MCF 10A (cell line): ENCODE data around the gene SEMA5A. TPM values are rescaled to one million over a fixed set of nuclear protein-coding genes. Genes with fewer than 3 reads are reported as not detected.

Experiments used
- BruUV-seq: library from RNA; stranded (reverse); fragments of 400-500 nt; replicated peaks from 2 replicates; lab custom pipeline; 2021; lab: Mats Ljungman, UMichigan
- CTCF ChIA-PET: fragments of 300-600 bp; sonication (Branson Sonifier 250); formaldehyde crosslinking; extraction: SDS; loops from one replicate; lab custom pipeline; 2021; ENCODE audit warnings: antibody characterized with exemption, inconsistent platforms; lab: Yijun Ruan, JAX
- POLR2A ChIA-PET: fragments of 300-600, 350-650 bp; sonication (Branson Sonifier 250); formaldehyde crosslinking; extraction: SDS; loops from one replicate; lab custom pipeline; 2020; ENCODE audit warnings: antibody characterized with exemption, inconsistent platforms; lab: Yijun Ruan, JAX
- DNase-seq: peaks from one replicate; pipeline ENCODE4 v3.0.0-alpha.2; 2018; ENCODE audit not compliant: unreplicated experiment
- H3K27ac Mint-ChIP-seq: one replicate; pipeline ENCODE4 v1.8.0; 2022; ENCODE audit warnings: mild to moderate bottlenecking, low read depth, mixed read lengths; ENCODE audit not compliant: unreplicated experiment
- H3K27me3 Mint-ChIP-seq: one replicate; pipeline ENCODE4 v1.8.0; 2022; ENCODE audit warnings: mixed read lengths; ENCODE audit not compliant: insufficient read depth, unreplicated experiment
- H3K36me3 Mint-ChIP-seq: one replicate; pipeline ENCODE4 v1.8.0; 2022; ENCODE audit warnings: mild to moderate bottlenecking, moderate library complexity, mixed read lengths; ENCODE audit not compliant: insufficient read depth, unreplicated experiment
- H3K4me1 Mint-ChIP-seq: one replicate; pipeline ENCODE4 v1.8.0; 2022; ENCODE audit warnings: mixed read lengths; ENCODE audit not compliant: insufficient read depth, unreplicated experiment
- H3K4me3 Mint-ChIP-seq: one replicate; pipeline ENCODE4 v1.8.0; 2022; ENCODE audit warnings: mild to moderate bottlenecking, moderate library complexity, mixed read lengths; ENCODE audit not compliant: unreplicated experiment
- H3K9me3 Mint-ChIP-seq: one replicate; pipeline ENCODE4 v1.8.0; 2022; ENCODE audit warnings: mixed read lengths; ENCODE audit not compliant: unreplicated experiment
- intact Hi-C: fragments of 100-400 bp; cut with micrococcal nuclease; formaldehyde crosslinking; loops from 2 replicates; pipeline ENCODE4 v1.14.1; 2022
- total RNA-seq: library from RNA; stranded (reverse); gene quantifications from 2 replicates; pipeline ENCODE4 v1.2.3, GENCODE V29; 2022
- TF ChIP-seq, protein P1 (sequence below): fragments of 200-600 bp; IDR thresholded peaks from one replicate; pipeline ENCODE4 v1.8.0; 2022; ENCODE audit warnings: antibody characterized with exemption, mild to moderate bottlenecking; ENCODE audit not compliant: unreplicated experiment

SEMA5A gene
- total RNA-seq, 1 experiment from 2014 or later, result 1.2 TPM

DNA sequence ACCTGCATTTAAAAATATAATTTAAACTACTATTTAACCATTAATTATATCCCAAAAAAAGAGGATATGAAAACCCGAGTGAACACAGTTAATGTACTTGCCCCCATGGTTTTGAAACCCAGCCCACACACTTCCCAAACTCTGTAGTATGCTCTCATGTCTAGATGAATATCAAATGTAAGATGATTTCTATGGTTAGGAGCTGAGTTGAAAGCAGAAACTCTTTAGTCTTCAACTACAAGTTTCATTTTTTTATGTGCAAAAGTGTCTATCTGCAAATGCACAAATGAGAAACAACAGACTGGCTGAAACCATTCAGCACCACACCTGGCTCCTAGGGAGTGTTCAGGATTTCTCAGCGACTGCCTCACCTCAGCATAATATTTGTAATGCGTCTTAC is 183.3 kb downstream of the SEMA5A start:
- H3K4me3 Mint-ChIP-seq, result no peak overlapping the region
- no peaks in the 10 kb centered on the region for H3K9me3 Mint-ChIP-seq
- DNase-seq, result no peak
- H3K36me3 Mint-ChIP-seq, result no peaks in the 10 kb centered on the region
- H3K27me3 Mint-ChIP-seq, result no peaks in the 10 kb centered on the region
- intact Hi-C loops, result loop anchor here (10.0 kb wide), 1 partner anchor 208 kb away; no protein-coding TSS in a partner anchor
- TF ChIP-seq, protein P1, sequence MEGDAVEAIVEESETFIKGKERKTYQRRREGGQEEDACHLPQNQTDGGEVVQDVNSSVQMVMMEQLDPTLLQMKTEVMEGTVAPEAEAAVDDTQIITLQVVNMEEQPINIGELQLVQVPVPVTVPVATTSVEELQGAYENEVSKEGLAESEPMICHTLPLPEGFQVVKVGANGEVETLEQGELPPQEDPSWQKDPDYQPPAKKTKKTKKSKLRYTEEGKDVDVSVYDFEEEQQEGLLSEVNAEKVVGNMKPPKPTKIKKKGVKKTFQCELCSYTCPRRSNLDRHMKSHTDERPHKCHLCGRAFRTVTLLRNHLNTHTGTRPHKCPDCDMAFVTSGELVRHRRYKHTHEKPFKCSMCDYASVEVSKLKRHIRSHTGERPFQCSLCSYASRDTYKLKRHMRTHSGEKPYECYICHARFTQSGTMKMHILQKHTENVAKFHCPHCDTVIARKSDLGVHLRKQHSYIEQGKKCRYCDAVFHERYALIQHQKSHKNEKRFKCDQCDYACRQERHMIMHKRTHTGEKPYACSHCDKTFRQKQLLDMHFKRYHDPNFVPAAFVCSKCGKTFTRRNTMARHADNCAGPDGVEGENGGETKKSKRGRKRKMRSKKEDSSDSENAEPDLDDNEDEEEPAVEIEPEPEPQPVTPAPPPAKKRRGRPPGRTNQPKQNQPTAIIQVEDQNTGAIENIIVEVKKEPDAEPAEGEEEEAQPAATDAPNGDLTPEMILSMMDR, result no peak
- ChIA-PET CTCF (interaction anchor here (0.7 to 2.3 kb wide), 6 partner anchors 14 to 1046 kb away, joined by 3 to 9 read pairs (median 4); no protein-coding TSS in a partner anchor), POLR2A (no interaction called here)
- no TSS peak for BruUV-seq
- no peak overlapping the region for H3K27ac Mint-ChIP-seq
- no peaks in the 10 kb centered on the region for H3K4me1 Mint-ChIP-seq

DNA sequence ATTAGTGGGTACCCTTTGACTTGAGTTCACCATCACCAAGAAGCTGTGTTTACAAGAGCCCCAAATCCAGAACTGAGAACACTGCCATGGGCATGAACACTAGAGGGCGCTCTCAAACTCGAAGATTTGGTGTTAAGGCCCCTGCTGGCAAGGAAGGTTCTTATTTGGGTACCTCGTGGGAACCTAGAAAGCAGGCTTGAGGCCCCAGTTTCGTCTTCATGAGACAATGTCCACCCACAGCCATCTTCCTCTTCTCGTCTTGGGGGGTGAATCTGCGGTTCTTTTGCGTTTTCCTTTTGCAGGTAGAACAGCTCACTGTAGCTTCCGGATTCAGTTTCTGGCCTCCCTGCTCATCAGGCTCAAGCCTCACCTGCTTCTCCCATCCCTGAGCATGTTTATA is 184.0 kb downstream of the SEMA5A start:
- Mint-ChIP-seq H3K27ac (no peak overlapping the region), H3K4me1 (no peaks in the 10 kb centered on the region)
- CTCF ChIA-PET, result interaction anchor here (0.6 to 1.7 kb wide), 10 partner anchors 13 to 1047 kb away, joined by 3 to 5 read pairs (median 4); partner anchors contain the start of gene SEMA5A

GRCh38 chr5:9358961-9359685 is 186.8 kb downstream of the SEMA5A start:
- DNase-seq, result peak; percentile 37
- no peaks in the 10 kb centered on the region for H3K36me3 Mint-ChIP-seq
- BruUV-seq, result no TSS peak
- peaks cover 11% of the 10 kb centered on the region for H3K4me1 Mint-ChIP-seq
- H3K27me3 Mint-ChIP-seq, result no peaks in the 10 kb centered on the region
- no peak overlapping the region for H3K27ac Mint-ChIP-seq
- peaks cover 7% of the 10 kb centered on the region for H3K9me3 Mint-ChIP-seq
- CTCF ChIA-PET, result interaction anchor here (1.4 kb wide), 1 partner anchor 152 kb away, joined by 4 read pairs; no protein-coding TSS in a partner anchor
- intact Hi-C loops, result no loop called here
- POLR2A ChIA-PET, result interaction anchor here (0.6 to 1.5 kb wide), 2 partner anchors 10 to 12 kb away, joined by 3 read pairs; no protein-coding TSS in a partner anchor
- no peak overlapping the region for H3K4me3 Mint-ChIP-seq
- TF ChIP-seq, protein P1, result no peak

More for the DNA sequence above, 184.0 kb downstream of the SEMA5A start:
- Mint-ChIP-seq H3K9me3 (no peaks in the 10 kb centered on the region), H3K36me3 (no peaks in the 10 kb centered on the region), H3K4me3 (no peak overlapping the region), H3K27me3 (no peaks in the 10 kb centered on the region)
- TF ChIP-seq, protein P1, result peak; percentile 84
- POLR2A ChIA-PET, result no interaction called here
- peak; percentile 85 for DNase-seq
- intact Hi-C loops, result loop anchor here (1.0 to 10.0 kb wide), 3 partner anchors 137 to 207 kb away; no protein-coding TSS in a partner anchor
- BruUV-seq, result no TSS peak

DNA sequence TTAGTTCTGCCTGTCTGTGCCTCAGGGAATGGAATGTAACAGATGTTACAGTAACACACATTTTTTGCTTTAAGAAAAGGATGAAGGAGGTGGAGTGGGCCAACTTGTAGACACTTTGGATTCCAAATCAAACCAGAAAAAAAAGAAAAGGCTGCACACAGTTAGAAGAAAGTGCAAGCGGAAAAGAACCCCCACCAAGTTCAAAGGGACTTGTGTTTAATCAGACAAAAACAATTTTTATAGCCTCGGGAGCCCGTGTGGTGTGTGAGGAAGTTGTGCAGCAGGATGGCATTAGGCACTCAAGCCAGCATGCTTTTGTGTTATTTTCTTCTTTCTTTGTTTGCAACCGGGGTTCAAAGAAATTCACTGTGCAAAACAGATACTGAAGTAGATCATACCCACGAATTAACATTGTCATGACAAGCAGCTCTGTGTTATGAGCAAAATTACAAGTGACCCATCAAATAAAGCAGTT is 189.5 kb downstream of the SEMA5A start:
- intact Hi-C loops, result no loop called here
- no peak for DNase-seq
- H3K27me3 Mint-ChIP-seq, result no peaks in the 10 kb centered on the region
- H3K9me3 Mint-ChIP-seq, result peaks cover 15% of the 10 kb centered on the region
- H3K27ac Mint-ChIP-seq, result no peak overlapping the region
- no TSS peak for BruUV-seq
- TF ChIP-seq, protein P1, result no peak
- POLR2A ChIA-PET, result no interaction called here
- no peaks in the 10 kb centered on the region for H3K36me3 Mint-ChIP-seq
- peaks cover 11% of the 10 kb centered on the region for H3K4me1 Mint-ChIP-seq
- CTCF ChIA-PET, result interaction anchor here (0.6 to 0.9 kb wide), 2 partner anchors 142 to 188 kb away, joined by 3 read pairs; no protein-coding TSS in a partner anchor
- no peak overlapping the region for H3K4me3 Mint-ChIP-seq
